H1 (cell line): Measurements from ENCODE around the gene TCF25. TPM values are rescaled to one million over a fixed set of nuclear protein-coding genes. Genes with fewer than 3 reads are reported as not detected.

ENCODE experiments used
- CTCF ChIA-PET: fragments of 300-600 bp; sonication (Branson Sonifier 250); formaldehyde crosslinking; loops from one replicate; lab custom pipeline; 2021; ENCODE audit not compliant: partially characterized antibody; lab: Charles Lee
- POLR2A ChIA-PET: fragments of 300-600 bp; sonication (Branson Sonifier 250); formaldehyde crosslinking; loops from one replicate; lab custom pipeline; 2021; ENCODE audit warnings: inconsistent platforms; ENCODE audit not compliant: partially characterized antibody; lab: Charles Lee
- DNase-seq, 2 experiments: peaks; one replicate each; pipeline versions ENCODE4 v3.0.0 to v3.0.0-alpha.2; 2010 to 2022; ENCODE audit warnings: low spot score in 2 of 2, low read depth in 1 of 2, mixed read lengths in 1 of 2
- FAIRE-seq: peaks from 2 replicates; lab custom pipeline; 2011; peaks lifted over from hg19 to GRCh38; lab: Jason Lieb, UNC
- H2AFZ ChIP-seq: 2 replicates; pipeline ENCODE4 v1.8.1; 2012; ENCODE audit warnings: low read length, inconsistent platforms
- H2AK5ac ChIP-seq: 2 replicates; pipeline ENCODE4 v1.6.1; 2013; ENCODE audit warnings: low read depth, low read length
- H2BK120ac ChIP-seq: replicated peaks from 2 replicates; pipeline ENCODE3; 2013; ENCODE audit warnings: low read depth, low read length, inconsistent platforms
- H2BK12ac ChIP-seq: 2 replicates; pipeline ENCODE4 v1.6.1; 2013; ENCODE audit warnings: low read depth, low read length
- H2BK15ac ChIP-seq: 2 replicates; pipeline ENCODE4 v1.6.1; 2013; ENCODE audit warnings: low read length
- H2BK20ac ChIP-seq: 2 replicates; pipeline ENCODE4 v1.6.1; 2013; ENCODE audit warnings: low read length
- H2BK5ac ChIP-seq: 2 replicates; pipeline ENCODE4 v1.6.1; 2013; ENCODE audit warnings: low read depth, low read length
- H3K14ac ChIP-seq: 2 replicates; pipeline ENCODE4 v1.6.1; 2013; ENCODE audit warnings: inconsistent platforms; ENCODE audit not compliant: insufficient read length
- H3K18ac ChIP-seq: 2 replicates; pipeline ENCODE4 v1.6.1; 2013; ENCODE audit warnings: low read length; ENCODE audit errors: extremely low read depth
- H3K23ac ChIP-seq: 2 replicates; pipeline ENCODE4 v1.6.1; 2013; ENCODE audit warnings: inconsistent platforms; ENCODE audit not compliant: insufficient read length
- H3K23me2 ChIP-seq: 2 replicates; pipeline ENCODE4 v1.6.1; 2013; ENCODE audit warnings: low read depth, low read length
- H3K27ac ChIP-seq: 2 replicates; pipeline ENCODE4 v1.6.1; 2011; ENCODE audit warnings: low read depth, low read length, inconsistent platforms
- H3K27me3 ChIP-seq, 4 experiments: replicated peaks in 1 of 4; 1 replicate in 1 of 4; 2 replicates in 3 of 4; pipeline versions ENCODE4 v1.6.1 to v1.8.1; 2011 to 2013; ENCODE audit warnings: low read length in 3 of 4, mild to moderate bottlenecking in 3 of 4, inconsistent platforms in 2 of 4, mixed read lengths in 2 of 4, moderate library complexity in 1 of 4; ENCODE audit not compliant: control insufficient read depth in 3 of 4, insufficient read depth in 3 of 4; ENCODE audit errors: extremely low read depth in 1 of 4
- H3K36me3 ChIP-seq, 4 experiments: 2 replicates each; pipeline versions ENCODE4 v1.6.1 to v1.8.1; 2011 to 2013; ENCODE audit warnings: mild to moderate bottlenecking in 4 of 4, low read length in 3 of 4, moderate library complexity in 2 of 4, control low read depth in 1 of 4, inconsistent platforms in 1 of 4; ENCODE audit not compliant: insufficient read depth in 4 of 4, control insufficient read depth in 2 of 4
- H3K4ac ChIP-seq: replicated peaks from 2 replicates; pipeline ENCODE3; 2013; ENCODE audit warnings: low read length, low read depth, mixed read lengths, inconsistent platforms; ENCODE audit not compliant: insufficient read length
- H3K4me1 ChIP-seq, 4 experiments: replicated peaks in 1 of 4; 1 replicate in 1 of 4; 2 replicates in 3 of 4; pipeline versions ENCODE4 v1.6.1 to v1.8.1; 2011 to 2013; ENCODE audit warnings: low read length in 3 of 4, inconsistent platforms in 2 of 4, mixed read lengths in 1 of 4; ENCODE audit not compliant: insufficient read depth in 4 of 4, control insufficient read depth in 3 of 4
- H3K4me2 ChIP-seq, 2 experiments: 2 replicates each; pipeline versions ENCODE4 v1.6.1 to v1.8.1; 2011 to 2013; ENCODE audit warnings: low read depth in 2 of 2, low read length in 2 of 2, control low read depth in 1 of 2, inconsistent platforms in 1 of 2, mild to moderate bottlenecking in 1 of 2; ENCODE audit not compliant: insufficient read depth in 1 of 2
- H3K4me3 ChIP-seq, 4 experiments: fragments of 200-600, 300-600 bp in 1 of 4; sonication (generic), shearing (Covaris generic), sonication (Bioruptor Twin) in 1 of 4; 2 replicates each; pipeline versions ENCODE4 v1.5.1 to v1.8.1; 2011 to 2016; ENCODE audit warnings: low read length in 4 of 4, low read depth in 3 of 4, control low read depth in 2 of 4, inconsistent platforms in 2 of 4, mild to moderate bottlenecking in 2 of 4, mixed read lengths in 1 of 4, moderate library complexity in 1 of 4; ENCODE audit not compliant: insufficient read depth in 2 of 4; ENCODE audit errors: extremely low read depth in 1 of 4
- H3K56ac ChIP-seq: replicated peaks from 2 replicates; pipeline ENCODE3; 2013; ENCODE audit warnings: low read depth, mild to moderate bottlenecking, mixed read lengths, low read length, inconsistent platforms; ENCODE audit not compliant: insufficient read length
- H3K79me1 ChIP-seq: 2 replicates; pipeline ENCODE4 v1.6.1; 2013; ENCODE audit warnings: low read depth, low read length, control low read depth
- H3K79me2 ChIP-seq, 2 experiments: 2 replicates each; pipeline versions ENCODE4 v1.6.1 to v1.8.1; 2012 to 2013; ENCODE audit warnings: low read length in 2 of 2, mild to moderate bottlenecking in 2 of 2, inconsistent platforms in 1 of 2; ENCODE audit not compliant: insufficient read depth in 2 of 2, control insufficient read depth in 1 of 2
- H3K9ac ChIP-seq, 4 experiments: replicated peaks in 1 of 4; 1 replicate in 1 of 4; 2 replicates in 3 of 4; pipeline versions ENCODE4 v1.6.1 to v1.8.1; 2011 to 2013; ENCODE audit warnings: low read depth in 3 of 4, low read length in 3 of 4, control low read depth in 2 of 4, mild to moderate bottlenecking in 2 of 4, moderate library complexity in 2 of 4, inconsistent platforms in 1 of 4; ENCODE audit errors: extremely low read depth in 1 of 4
- H3K9me3 ChIP-seq, 2 experiments: 2 replicates each; pipeline versions ENCODE4 v1.6.1 to v1.8.1; 2012 to 2013; ENCODE audit warnings: mild to moderate bottlenecking in 2 of 2, moderate library complexity in 2 of 2, control low read depth in 1 of 2, inconsistent platforms in 1 of 2, low read depth in 1 of 2, low read length in 1 of 2, mixed read lengths in 1 of 2; ENCODE audit not compliant: insufficient read depth in 2 of 2
- H4K20me1 ChIP-seq, 2 experiments: replicated peaks in 1 of 2; 2 replicates each; pipeline versions ENCODE3 to v1.8.1; 2011 to 2013; ENCODE audit warnings: inconsistent platforms in 2 of 2, low read length in 2 of 2, mild to moderate bottlenecking in 1 of 2; ENCODE audit not compliant: insufficient read depth in 2 of 2, control insufficient read depth in 1 of 2
- H4K5ac ChIP-seq: 2 replicates; pipeline ENCODE4 v1.6.1; 2013; ENCODE audit warnings: low read length, low read depth, mixed read lengths, inconsistent platforms; ENCODE audit not compliant: insufficient read length
- H4K8ac ChIP-seq: 2 replicates; pipeline ENCODE4 v1.8.0; 2013; ENCODE audit warnings: mild to moderate bottlenecking, moderate library complexity, low read length, inconsistent platforms; ENCODE audit not compliant: insufficient read depth; ENCODE audit errors: extremely low read depth
- H4K91ac ChIP-seq: replicated peaks from 2 replicates; pipeline ENCODE3; 2013; ENCODE audit warnings: low read length, mixed read lengths, inconsistent platforms; ENCODE audit not compliant: insufficient read length
- PHF8 ChIP-seq: fragments of 200-600 bp; sonication (generic); conservative IDR thresholded peaks from 2 replicates; pipeline ENCODE4 v1.7.1; 2012; ENCODE audit warnings: low read depth, mild to moderate bottlenecking, inconsistent platforms, low read length, moderate library complexity
- SAP30 ChIP-seq: fragments of 300-600 bp; sonication (generic); IDR thresholded peaks from 2 replicates; pipeline ENCODE4 v1.7.1; 2012; ENCODE audit warnings: low read length, moderate library complexity, mild to moderate bottlenecking, inconsistent platforms; ENCODE audit not compliant: insufficient read depth, insufficient replicate concordance
- SUZ12 ChIP-seq: fragments of 200-600 bp; sonication (generic); IDR thresholded peaks from 2 replicates; pipeline ENCODE4 v1.6.1; 2012; ENCODE audit warnings: mild to moderate bottlenecking, inconsistent platforms, low read length, moderate library complexity, mixed read lengths
- TAF7 ChIP-seq: optimal IDR thresholded peaks from 2 replicates; pipeline ENCODE3; 2011; ENCODE audit warnings: low read depth, mild to moderate bottlenecking, inconsistent platforms, low read length, moderate library complexity, borderline replicate concordance
- TEAD4 ChIP-seq: IDR thresholded peaks from 2 replicates; pipeline ENCODE4 v1.6.1; 2012; ENCODE audit warnings: low read depth, low read length, inconsistent platforms, mixed read lengths
- WGBS, 2 experiments: shearing (Covaris generic) in 1 of 2; methylation state at CpG; one replicate each; pipeline versions ENCODE4 v1.1.6 to v1.1.7; 2013 to 2015; ENCODE audit warnings: low lambda C conversion rate in 2 of 2, mixed read lengths in 2 of 2, inconsistent platforms in 1 of 2, low coverage in 1 of 2, missing lambda C conversion rate in 1 of 2; ENCODE audit not compliant: insufficient replicate concordance in 2 of 2, insufficient coverage in 1 of 2, insufficient read length in 1 of 2; ENCODE audit errors: extremely low coverage in 1 of 2, missing lambda C conversion rate in 1 of 2; 5-methylcytosine and 5-hydroxymethylcytosine counted together
- polyA plus RNA-seq, 7 experiments: library from polyadenylated mRNA; depleted of rRNA in 3 of 7; stranded (reverse) in 5 of 7; unstranded in 2 of 7; fragments of >200 nt in 5 of 7; fragments of 200-250 nt in 2 of 7; gene quantifications; 1 replicate in 5 of 7; 2 replicates in 1 of 7; 4 replicates in 1 of 7; pipeline versions ENCODE4 v1.2.1 to v1.2.3, GENCODE V29; 2011 to 2013; ENCODE audit warnings: missing spikeins in 2 of 7, mixed read lengths in 2 of 7
- total RNA-seq: library from RNA; stranded (reverse); fragmentation: NEBNext Ultra II Directional; extraction: Animal tissue kit (Norgen Biotek cat#: 25700); gene quantifications from 2 replicates; pipeline ENCODE4 v1.2.1, GENCODE V29; 2021

Gene TCF25
- total and polyA plus RNA-seq, 2 of the 8 experiments (the other 6 are each of a cell fraction or from before 2014, with no cell fraction given), result 78.1 to 102 TPM

DNA sequence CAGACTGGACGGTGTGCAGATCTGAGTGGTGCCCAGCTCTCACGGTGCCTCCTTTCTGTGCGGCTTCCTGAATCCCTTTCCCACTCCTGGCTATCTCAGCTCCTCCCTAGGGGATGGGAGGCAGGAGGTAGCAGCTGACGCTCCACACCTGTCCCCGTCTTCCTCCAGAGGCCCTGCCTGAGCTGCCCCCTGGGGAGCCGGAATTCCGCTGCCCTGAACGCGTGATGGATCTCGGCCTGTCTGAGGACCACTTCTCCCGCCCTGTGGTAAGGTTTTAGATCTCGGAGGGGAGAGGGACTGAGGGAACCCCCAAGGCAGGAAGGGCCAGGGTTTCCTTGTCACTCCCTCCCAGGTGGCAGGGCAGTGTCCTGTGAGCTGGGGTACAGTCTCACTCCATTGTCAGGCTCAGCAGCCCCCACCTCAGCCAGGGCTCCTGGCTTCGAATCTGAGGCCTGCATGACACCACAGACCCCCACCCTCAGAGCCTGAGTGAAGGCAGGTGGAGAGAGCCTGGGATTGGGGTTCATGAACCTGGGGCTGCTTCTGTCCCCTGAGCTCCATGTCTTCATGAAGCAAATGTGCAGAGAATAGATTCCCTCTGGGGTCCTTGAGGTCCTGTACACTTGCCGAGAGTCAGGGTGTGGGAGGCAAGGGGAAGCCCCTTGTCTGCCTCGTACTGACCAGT is 81.8 kb downstream of the TCF25 start:
- FAIRE-seq, result no peak
- Histone ChIP-seq H2BK20ac (no peak overlapping the region), H4K20me1 (peaks cover 6 to 7% of the 10 kb centered on the region in 2 experiments), H3K36me3 (peaks cover 0 to 5% (median 3%) of the 10 kb centered on the region in 4 experiments; a peak in 4 of 8 replicates), H3K56ac (no peak overlapping the region), H3K18ac (no peak overlapping the region), H3K23me2 (no peaks in the 10 kb centered on the region), H2BK12ac (no peak overlapping the region), H4K91ac (no peak overlapping the region), H3K4me2 (no peak overlapping the region), H2BK15ac (no peak overlapping the region), H3K14ac (no peak overlapping the region), H4K8ac (no peak overlapping the region), H2AFZ (no peak overlapping the region), H3K4me3 (no peak overlapping the region; a peak in 1 of 8 replicates), H3K27ac (no peak overlapping the region; the same call in 1 of the 2 replicates), H3K9me3 (no peaks in the 10 kb centered on the region), H2AK5ac (no peak overlapping the region), H3K27me3 (no peaks in the 10 kb centered on the region), H4K5ac (no peak overlapping the region), H3K9ac (no peak overlapping the region), H3K4ac (no peak overlapping the region), H3K4me1 (peaks cover 0 to 3% (median 0%) of the 10 kb centered on the region in 4 experiments; a peak in 4 of 7 replicates), H2BK120ac (no peak overlapping the region), H3K79me2 (no peaks in the 10 kb centered on the region), H3K79me1 (no peaks in the 10 kb centered on the region), H2BK5ac (no peak overlapping the region), H3K23ac (no peak overlapping the region)
- 78% methylated on average over 15 of the region's 15 CpGs; no CpG with 5 or more reads in 1 of the 2 experiments for WGBS, 2 experiments
- ChIA-PET CTCF (interaction anchor here (1.3 to 1.4 kb wide), 4 partner anchors 11 to 45 kb away, joined by 3 to 6 read pairs (median 3); no protein-coding TSS in a partner anchor), POLR2A (interaction anchor here (0.7 to 9.2 kb wide), 3 partner anchors 17 to 123 kb away, joined by 4 to 42 read pairs (median 10); partner anchors contain the start of gene TUBB3)
- DNase-seq, result no peak
- TF ChIP-seq PHF8 (no peak), TAF7 (no peak), SUZ12 (no peak), SAP30 (no peak), TEAD4 (peak; percentile 50; the same call in 1 of the 2 replicates)
